Dedifferentiated amniotic fluid mesenchymal stem cell (primary cell): Measurements from ENCODE around the gene ARHGEF18.
A peak's percentile ranks its signal among the peaks of the same experiment; 100 is the strongest.
"Not testable (repeated sequence)": the region's sequence is repeated elsewhere in the genome, so short reads cannot be mapped to it uniquely, and the experiment has no call there.

ENCODE experiments used
- DNase-seq: peaks from one replicate; pipeline ENCODE4 v3.0.0-alpha.2; 2016; ENCODE audit errors: extremely low spot score

Gene ARHGEF18

DNA sequence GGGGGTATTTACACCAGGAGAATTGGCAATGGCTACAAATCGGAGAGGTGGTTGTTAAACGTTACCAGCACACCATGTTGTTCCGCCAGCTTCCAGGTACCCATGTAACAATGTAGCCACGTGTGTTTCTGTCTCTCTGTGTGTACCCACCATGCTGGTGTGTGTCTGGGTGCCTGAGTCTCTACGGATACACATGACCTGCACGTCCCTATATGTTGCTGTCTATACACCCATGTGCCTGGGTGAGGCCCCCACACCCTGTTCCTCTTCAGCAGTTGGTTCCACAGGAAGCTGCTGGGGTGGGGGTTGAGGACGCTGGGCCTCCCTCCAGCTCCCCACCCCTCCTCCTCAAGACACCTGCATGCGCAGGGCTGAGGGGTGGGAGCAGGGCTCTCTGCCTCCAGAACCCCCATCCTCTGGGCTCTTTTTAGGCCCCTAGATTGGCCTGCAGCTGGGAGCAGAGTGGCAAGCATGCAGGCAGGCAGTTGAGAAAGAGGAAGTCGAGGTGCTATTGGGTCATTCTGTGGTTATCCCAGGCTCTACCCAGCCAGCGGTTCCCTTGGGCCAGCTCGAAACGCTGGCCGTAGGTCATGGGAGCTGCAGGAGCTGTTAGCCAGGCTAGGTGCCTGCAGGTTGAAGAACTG, at the start of gene ARHGEF18:
Gene ARHGEF18 (plus strand): TSS at position 351 of the 644 bp plus-strand sequence. CDS start 13,954 bp downstream, outside the sequence.
- no peak for DNase-seq

DNA sequence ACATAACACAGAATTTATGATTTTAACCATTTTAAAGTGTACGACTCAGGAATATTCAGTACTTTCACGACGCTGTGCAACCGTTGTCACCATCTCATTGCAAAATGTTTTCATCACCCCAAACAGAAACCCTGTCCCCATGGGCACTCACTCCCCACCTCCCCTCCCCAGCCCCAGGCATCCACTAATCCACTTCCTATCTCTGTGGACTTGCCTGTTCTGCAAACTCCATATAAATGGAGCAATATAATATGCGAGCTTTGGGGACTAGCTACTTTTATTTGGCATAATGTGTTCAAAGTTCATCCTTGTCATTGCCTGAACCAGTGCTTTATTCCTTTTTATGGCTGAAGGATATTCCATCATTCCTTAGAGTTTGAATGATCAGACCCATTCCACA, 47.2 kb upstream of the ARHGEF18 start:
- DNase-seq: no peak

DNA sequence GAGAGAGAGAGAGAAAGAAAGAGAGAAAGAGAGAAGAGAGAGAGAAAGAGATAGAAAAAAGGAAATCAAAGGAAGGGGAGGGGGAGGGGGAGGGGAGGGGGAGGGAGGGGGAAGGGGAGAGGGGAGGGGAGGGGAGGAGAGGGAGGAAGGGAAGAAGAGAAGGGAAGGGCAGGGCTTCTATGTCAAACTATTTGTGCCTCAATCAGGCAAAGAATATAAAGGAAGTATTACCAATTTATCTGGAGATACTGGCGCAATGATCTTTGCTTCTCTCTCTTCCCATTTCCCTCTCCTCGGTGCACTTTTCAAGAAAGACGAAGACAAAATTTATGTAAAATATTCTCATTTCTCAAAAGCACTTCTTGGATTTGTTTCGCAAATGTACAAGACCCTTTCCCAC, 45.3 kb upstream of the ARHGEF18 start:
- no peak for DNase-seq

DNA sequence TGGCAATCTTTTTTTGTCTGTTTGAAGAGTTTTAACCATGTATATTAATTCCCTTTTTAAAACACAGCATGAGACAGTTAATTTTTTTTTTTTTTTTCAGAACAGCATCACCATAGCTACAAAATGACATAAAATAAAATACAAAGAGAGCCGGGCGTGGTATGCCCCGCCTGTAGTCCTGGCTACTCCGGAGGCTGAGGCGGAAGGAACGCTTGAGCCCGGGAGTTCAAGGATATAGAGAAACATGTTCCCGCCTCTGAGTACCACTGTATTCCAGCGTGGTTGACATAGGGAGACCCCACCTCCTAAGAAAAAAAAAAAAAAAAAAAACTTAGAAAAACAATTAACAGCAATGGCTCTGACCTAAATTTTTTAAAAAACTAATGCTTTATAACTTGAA, 44.5 kb upstream of the ARHGEF18 start:
- no peak for DNase-seq

DNA sequence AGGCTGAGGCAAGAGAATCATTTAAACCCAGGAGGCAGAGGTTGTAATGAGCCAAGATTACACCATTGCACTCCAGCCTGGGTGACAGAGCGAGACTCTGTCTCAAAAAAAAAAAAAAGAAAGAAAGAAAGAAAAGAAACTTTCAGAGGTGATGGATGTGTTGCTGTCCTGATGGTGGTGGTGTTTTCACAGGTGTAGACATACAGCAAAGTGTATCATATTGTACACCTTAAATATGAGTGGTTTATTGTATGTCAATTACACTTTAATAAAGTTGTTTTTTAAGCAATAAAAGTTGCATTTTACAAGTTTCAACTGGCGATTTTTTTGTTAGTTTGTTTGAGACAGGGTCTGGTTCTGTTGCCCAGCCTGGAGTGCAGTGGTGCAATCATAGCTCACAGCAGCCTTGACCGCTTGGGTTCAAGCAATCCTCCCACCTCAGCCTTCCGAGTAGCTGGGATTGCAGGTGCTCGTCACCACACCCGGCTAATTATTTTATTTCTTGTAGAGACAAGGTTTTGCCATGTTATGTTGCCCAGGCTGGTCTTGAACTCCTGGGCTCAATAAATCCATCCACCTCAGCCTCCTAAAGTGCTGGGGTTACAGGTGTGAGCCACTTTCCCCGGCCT, 41.0 kb upstream of the ARHGEF18 start:
- no peak for DNase-seq

DNA sequence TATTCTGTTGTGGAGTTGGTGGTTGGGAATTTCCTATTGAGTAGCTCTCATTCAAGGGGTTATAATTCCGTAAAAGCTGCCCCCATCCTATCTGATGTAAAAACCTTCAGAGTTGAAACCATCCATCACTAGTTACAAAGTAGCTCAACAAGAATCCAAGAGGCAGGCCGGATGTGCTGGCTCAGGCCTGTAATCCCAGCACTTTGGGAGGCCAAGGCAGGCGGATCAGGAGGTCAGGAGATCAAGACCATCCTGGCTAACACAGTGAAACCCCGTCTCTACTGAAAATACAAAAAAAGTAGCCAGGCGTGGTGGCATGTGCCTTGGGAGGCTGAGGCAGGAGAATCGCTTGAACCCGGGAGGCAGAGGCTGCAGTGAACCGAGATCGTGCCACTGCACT, 40.4 kb upstream of the ARHGEF18 start:
- DNase-seq: not testable (repeated sequence)

DNA sequence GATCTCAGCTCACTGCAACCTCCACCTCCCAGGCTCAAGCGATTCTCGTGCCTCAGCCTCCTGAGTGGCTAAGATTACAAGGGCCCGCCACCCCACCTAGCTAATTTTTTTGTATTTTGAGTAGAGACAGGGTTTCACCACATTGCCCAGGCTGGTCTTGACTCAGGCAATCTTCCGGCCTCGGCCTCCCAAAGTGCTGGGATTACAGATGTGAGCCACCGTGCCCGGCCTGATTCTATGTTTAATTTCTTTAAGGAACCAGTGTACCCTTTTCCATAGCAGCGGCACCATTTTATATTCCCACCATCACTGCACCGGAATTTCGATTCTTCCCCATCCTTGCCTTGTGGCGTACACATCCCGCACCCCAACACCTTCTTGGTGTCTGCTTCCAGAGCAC, 36.8 kb upstream of the ARHGEF18 start:
- no peak for DNase-seq

DNA sequence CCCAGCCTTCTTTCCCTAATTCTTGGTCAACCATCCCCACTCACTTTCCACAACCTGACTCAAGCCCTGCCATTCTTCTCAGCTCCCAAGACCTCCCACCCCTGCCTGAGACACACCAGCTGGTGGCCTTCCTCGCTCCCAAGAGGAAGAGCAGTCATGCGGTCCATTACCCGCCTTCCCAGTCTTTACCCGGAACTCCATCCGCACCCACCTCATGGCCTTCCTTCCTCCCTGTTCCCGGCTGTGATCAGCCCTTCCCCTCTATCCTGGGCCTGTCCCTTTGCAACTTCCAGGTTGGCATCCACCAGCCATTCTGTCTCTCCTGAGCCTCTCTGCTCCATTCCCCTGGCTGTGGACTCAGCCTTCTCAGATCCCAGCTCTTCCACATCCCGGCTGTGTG, 35.9 kb upstream of the ARHGEF18 start:
- DNase-seq: no peak

DNA sequence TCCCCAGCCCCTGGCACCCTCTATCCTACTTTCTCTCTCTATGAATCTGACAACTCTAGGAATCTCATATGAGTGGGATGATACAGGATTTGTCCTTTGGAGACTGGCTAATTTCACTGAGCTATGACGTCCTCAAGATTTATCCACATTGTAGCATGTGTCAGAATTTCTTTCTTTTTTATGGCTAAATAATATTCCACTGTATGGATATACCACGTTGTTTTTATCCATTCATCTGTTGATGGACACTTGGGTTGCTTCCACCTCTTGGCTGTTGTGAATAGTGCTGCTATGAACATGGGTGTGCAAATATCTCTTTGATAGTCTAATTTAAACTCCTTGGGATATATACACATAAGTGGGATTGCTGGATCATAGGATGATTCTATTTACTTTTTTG, 30.6 kb upstream of the ARHGEF18 start:
- DNase-seq: no peak

DNA sequence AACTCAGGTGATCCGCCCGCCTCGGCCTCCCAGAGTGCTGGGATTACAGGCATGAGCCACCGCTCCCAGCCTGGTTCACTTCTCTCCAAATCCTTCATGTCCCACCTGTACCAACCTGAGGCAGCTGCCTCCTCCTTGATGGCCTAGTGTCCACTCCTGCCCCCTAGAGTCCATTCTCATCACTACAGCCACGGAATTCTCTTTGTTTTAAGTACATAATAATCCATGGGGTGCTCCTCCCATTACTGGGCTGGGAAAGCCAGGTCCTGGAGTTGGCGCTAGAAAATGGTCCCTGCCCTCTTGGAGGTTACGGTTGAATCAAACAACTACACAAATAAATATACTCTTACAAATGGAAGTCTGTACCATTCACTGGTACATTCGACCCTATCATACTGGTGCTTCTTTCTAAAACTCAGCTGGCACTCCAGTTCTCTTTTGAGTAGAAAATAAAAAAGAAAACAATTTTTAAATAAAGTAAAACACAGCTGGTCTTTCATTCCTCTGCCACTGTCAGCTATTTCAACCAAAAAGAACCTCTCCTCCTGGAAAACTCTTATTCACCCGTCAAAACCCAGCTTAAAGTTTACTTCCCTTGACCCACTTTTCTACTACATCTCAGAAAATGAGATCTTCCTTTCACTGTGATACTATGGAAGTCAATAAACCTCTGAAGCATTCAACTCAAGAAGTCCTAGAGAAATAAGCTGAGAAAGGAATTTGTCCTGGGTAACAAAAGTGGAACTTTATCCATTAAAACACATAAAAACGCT, 22.4 kb upstream of the ARHGEF18 start:
- no peak for DNase-seq

DNA sequence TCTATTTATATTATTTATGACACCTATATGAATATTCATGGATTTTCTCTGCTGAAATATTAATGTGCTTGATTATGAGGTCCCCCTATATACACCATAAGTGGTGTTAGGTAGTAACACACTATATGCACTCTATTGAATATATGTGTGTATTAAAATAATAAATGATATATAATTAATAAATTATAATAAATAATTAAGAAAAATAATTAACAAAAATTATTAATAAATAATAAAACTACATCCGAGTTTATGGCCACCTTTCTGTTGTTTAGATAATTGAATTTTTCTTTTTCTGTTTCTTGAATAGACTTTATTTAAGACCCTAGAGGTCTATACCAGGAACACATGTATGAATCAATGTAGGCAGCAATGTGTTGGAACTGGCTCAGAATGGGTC, 20.9 kb upstream of the ARHGEF18 start:
- no peak for DNase-seq

DNA sequence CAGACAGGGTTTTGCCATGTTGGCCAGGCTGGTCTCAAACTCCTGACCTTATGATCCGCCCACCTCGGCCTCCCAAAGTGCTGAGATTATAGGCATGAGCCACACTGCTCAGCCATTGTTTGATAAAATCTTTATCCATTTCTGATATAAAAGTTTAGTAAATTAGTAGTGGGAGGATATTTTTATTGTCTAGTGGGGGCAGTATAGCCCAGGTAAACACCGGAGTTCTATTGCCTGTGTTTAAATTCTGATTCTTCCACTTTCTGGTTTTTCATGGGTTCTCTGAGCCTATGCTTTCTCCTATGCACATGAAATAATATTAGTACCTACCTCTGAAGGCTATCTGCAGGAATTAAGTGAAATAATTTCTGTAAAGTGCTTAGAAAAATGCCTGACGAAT, 20.1 kb upstream of the ARHGEF18 start:
- DNase-seq: no peak

DNA sequence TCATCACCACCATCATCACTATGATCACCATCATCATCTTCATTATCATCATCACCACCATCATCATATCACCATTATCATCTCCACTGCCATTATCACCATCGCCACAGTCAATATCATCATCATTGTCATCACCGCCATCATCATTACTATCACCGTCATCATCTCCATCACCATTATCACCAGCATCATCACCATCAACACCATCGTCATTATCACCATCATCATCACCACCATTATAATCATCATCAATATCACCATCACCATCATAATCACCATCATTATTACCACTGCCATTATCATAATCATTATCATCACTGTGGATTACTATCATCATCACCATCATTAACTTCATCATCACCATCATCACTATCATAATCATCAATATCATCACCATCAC, 17.3 kb upstream of the ARHGEF18 start:
- DNase-seq: no peak

DNA sequence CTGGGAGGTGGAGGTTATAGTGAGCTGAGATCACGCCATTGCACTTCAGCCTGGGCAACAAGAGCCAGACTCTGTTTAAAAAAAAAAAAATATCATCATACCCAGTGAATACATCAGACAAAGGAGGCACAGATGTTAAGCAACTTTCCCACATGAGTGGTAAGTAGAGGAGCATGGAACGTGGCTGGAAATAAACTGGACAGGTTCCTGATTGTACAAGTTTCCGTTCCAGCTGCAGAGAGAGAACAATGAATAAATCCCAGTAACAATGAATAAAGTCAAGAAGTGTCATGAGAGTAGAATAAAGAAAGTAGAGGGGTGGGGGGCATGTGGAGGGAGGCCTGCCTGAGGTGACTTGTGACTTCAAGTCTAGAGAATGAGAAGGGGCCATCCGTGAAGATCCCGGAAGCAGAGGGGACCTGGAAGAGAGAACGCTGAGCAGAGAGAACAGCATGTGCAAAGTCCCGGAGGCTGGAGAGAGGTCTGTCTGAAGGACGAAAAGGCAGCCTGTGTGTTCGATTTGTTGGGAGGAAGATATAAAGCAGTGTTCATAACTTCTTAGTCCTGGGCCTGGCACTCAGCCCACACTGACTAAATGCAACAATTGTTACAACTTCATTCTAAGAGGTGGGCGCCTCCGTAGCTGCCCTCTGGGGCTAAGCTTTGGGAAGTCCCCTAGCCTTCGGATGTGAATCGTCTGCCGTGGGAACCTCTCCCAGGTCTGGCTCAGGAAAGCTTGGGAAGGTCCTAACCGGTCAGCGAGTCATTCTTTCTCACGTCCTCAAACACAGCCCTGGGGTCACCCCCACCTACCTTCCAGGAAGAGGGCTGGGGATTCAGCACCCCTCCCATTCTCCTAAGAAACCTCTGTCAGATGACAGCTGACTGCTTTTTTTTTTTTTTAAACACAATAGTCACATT, 15.3 kb upstream of the ARHGEF18 start:
- no peak for DNase-seq

DNA sequence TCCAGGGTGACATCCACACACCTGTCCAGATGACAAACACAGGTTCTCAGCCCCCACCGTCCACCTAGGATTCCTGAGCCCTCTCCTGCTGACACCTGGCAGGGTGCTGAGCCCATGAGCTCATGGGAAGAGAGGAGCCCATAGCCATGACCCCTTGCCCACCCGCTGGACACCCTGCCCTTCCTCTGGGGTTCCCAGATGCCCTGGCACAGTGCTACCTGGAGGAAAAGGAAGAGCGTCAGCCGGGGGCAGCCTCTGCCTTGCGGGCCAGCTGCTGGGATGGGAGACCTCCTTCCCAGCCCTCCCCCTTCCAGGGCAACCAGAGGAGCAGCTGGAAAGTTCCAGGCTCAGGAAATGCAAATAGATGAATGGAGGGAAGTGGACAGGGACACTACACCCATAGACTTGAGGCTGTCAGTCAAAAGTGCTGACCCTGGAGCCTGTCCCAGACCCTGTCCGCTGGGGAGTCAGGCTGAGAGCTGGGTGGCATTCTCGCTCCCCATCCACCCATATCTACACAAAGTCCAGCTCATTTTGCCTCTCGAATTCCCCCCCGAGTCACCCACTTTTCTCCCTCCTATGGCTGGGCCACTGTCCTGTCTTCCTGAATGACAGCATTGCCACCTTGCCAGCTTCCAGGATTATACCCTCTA, 12.3 kb upstream of the ARHGEF18 start:
- no peak for DNase-seq

DNA sequence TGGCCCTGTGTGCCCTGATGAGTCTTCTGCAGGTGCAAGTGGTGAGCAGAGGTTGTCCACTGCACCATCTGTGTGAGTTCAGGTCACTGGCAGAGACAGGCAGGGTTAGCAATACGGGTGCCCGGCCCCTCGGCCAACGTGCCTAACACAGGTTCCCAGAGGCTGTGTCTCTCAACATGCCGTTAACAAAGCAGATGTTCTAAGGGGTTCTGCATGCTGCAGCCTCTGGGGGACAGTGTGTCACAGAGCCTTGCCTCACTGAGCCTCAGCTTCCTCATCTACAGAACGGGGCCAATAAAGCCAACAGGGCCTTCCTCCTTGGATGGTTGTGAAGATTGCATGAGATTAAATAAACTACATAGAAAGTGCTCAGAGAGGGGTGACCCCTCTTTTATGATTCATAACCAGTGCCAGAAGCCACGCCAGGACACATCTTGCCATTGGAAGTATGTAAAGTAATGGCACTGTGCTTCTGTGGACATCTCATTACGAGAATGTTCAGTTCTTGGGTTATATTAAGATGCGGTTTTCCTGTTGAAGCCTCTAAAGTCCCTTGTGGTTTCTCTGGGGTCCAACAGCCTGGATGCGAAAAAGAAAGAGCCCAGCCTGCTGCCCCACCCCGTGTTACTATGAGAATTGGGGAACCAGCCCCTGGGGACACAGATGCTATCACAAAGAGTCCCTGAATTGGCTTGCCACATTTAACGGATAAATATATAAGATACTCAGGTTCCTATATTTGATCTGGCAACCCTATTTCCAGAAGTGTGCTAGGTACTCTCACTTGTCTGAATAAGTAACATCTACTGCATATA, 11.2 kb upstream of the ARHGEF18 start:
- no peak for DNase-seq

DNA sequence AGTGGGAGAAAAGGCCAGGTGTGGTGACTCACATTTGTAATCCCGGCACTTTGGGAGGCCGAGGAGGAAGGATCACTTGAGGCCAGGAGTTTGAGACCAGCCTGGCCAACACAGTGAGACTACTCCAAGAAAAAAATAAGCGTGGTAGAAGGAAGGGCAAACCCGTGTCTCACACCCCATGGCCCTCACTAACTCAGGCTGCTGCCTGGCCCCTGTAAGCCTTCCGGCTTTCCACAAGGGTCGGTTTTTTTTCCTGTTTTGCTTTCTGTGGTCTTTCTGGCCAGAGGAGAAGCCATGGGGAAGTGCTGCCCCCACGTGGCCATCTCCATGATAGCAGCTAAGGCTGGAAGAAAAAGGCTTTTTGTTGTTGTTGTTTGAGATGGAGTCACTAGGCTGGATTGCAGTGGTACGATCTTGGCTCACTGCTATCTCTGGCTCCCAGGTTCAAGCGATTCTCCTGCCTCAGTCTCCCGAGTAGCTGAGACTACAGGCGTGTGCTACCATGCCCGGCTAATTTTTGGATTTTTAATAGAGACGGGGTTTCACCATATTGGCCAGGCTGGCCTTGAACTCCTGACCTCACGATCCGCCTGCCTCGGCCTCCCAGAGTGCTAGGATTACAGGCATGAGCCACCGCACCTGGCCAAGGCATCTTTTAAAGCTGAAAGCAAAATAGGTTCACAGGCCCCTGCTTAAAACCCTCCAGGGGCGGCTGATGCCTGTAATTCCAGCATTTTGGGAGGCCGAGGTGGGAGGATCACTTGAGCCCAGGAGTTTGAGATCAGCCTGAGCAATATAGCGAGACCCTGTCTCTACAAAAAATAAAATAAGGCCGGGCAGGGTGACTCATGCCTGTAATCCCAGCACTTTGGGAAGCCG, 7.5 kb upstream of the ARHGEF18 start:
- DNase-seq: peak; percentile 59

DNA sequence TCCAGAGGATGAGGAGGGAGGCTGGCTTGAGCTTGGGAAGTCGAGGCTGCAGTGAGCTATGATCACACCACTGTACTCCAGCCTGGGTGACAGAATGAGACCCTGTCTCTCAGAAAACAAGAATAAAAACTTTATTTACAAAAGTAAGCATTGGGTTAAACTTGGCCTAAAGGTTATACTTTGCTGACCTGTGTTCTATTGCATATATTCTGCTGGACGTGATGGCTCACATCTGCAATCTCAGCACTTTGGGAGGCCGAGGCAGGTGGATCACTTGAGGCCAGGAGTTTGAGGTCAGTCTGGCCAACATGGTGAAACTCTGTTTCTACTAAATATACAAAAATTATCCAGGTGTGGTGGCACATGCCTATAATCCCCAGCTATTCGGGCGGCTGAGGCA, 6.6 kb upstream of the ARHGEF18 start:
- no peak for DNase-seq

DNA sequence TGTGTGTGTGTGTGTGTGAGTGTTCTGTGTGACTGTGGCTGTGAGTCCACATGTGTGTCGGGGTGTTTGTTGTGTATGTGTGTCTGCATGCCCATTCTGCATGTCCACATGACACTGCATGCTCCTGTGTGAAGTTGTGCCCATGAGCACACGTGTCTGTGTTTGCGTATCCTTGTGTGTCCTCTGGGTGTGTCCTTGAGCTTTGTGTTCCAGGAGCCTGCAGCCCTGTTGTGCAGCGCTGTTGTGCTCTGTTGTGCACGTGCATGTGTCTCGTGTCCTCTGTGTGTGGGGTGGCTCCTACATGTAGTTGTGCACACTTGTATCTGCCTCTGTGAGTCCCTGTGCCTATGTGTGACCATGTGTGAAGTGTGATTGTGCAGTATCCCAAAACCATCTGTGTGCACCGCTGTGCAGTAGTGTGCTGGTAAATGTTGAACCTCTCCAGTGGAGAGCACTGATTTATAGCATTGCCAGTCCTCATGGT, 2.2 kb upstream of the ARHGEF18 start:
- no peak for DNase-seq
